ENCODE results near the gene CT45A10. TPM values are rescaled to one million over a fixed set of nuclear protein-coding genes. Genes with fewer than 3 reads are reported as not detected.
A peak's percentile ranks its signal among the peaks of the same experiment; 100 is the strongest.

CT45A10 gene, protein sequence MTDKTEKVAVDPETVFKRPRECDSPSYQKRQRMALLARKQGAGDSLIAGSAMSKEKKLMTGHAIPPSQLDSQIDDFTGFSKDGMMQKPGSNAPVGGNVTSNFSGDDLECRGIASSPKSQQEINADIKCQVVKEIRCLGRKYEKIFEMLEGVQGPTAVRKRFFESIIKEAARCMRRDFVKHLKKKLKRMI
- 0.16 and 0.22 TPM in 2 replicates for polyA plus RNA-seq (2011; rRNA removed)
- not detected in 2 replicates for polyA plus RNA-seq (2012; cell fraction: cytosol; rRNA removed)
- not detected in 2 replicates for polyA plus RNA-seq (2012; cell fraction: nucleus; rRNA removed)
- not detected in 3 replicates for polyA plus RNA-seq (2017; fragmentation: RNase III; extraction: RNeasy Plus Mini Kit Qiagen cat#74134 plus additional on column Dnase treatment)
- not detected in 2 replicates for polyA minus RNA-seq (2011; rRNA and poly(A)+ RNA removed)

- CTCF ChIA-PET: no interaction called here
- TF ChIP-seq, protein P1, sequence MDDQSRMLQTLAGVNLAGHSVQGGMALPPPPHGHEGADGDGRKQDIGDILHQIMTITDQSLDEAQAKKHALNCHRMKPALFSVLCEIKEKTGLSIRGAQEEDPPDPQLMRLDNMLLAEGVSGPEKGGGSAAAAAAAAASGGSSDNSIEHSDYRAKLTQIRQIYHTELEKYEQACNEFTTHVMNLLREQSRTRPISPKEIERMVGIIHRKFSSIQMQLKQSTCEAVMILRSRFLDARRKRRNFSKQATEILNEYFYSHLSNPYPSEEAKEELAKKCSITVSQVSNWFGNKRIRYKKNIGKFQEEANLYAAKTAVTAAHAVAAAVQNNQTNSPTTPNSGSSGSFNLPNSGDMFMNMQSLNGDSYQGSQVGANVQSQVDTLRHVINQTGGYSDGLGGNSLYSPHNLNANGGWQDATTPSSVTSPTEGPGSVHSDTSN (IDR thresholded peaks at IDR 0.05): no peak
- TF ChIP-seq GATA3 (IDR thresholded peaks at IDR 0.05; ENCODE audit: borderline replicate concordance) (no peak), EHMT2 (IDR thresholded peaks at IDR 0.05; ENCODE audit: low read depth) (no peak)
- FAIRE-seq (no peak), ATAC-seq (peak in 1 of 2 experiments; percentile 34; a peak in 1 of 6 replicates), DNase-seq (ENCODE audit: low read depth in 1 of 2, low spot score in 1 of 2) (peak in 1 of 2 experiments; percentile 3)
- no peak within 1 kb of the TSS for H3K4me3 ChIP-seq
- H3K27ac ChIP-seq: no peak within 1 kb of the TSS
- POLR2A ChIA-PET: no interaction called here
- H3K4me1 ChIP-seq: no peaks in the 10 kb centered on the region
- H3K9me3 ChIP-seq: no peaks in the 10 kb centered on the region
- no peak within 1 kb of the TSS for H3K4me2 ChIP-seq
- 66% methylated on average over 16 of the region's 22 CpGs for WGBS (ENCODE audit: missing lambda C conversion rate)
Measured at GRCh38 chrX:135893294-135893817, at the start of gene CT45A10, which contains the start of gene SAGE1. TSS of gene CT45A10 (minus strand) at chrX:135893444. CDS start at chrX:135885344, 8,100 bp downstream. TSS of gene SAGE1 (plus strand) at chrX:135893716. CDS start at chrX:135896243, 2,527 bp downstream.

DNA sequence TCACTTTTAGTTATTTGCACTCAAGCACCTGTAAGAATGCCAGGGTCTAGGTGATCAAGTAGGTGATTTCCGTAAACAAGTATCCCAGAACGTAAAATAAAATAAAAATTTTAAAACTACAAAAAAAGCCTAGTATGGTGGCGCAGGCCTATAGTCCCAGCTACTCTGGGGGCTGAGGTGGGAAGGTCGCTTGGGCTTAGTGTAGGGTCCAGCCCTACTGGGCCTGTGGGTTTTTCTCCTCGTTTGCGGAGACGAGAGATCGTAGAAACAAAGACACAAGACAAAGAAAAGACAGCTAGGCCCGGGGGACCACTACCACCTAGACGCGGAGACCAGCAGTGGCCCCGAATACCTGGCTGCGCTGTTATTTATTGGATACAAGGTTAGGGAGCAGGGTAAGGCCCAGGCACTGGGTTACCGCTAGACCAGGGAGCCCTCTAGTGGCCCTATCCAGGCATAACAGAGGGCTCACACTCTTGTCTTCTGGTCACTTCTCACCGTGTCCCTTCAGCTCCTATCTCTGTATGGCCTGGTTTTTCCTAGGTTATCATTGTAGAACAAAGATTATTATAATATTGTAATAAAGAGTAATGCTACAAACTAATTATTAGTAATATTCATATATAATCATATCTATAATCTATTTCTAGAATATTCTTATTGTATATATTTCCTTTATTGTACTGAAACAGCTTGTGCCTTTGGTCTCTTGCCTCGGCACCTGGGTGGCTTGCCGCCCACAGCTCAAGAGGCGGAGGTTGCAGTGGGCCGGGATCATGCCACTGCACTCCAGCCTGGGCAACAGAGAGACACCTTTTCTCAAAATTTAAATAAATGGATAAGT is 38.6 kb upstream of the CT45A10 start:
- DNase-seq (ENCODE audit: low read depth in 1 of 2, low spot score in 1 of 2) (peak in 1 of 2 experiments; percentile 42), FAIRE-seq (no peak), ATAC-seq (peak; percentile 74 to 95; a peak in 4 of 6 replicates)
- Histone ChIP-seq H3K4me1 (no peaks in the 10 kb centered on the region), H3K27ac (no peak overlapping the region), H3K4me2 (no peak overlapping the region), H3K4me3 (no peak overlapping the region), H3K9me3 (no peaks in the 10 kb centered on the region)
- CTCF ChIA-PET: interaction anchor here (0.9 to 3.4 kb wide), 8 partner anchors 10 to 38 kb away, joined by 3 to 20 read pairs (median 3); no protein-coding TSS in a partner anchor
- POLR2A ChIA-PET: no interaction called here
- 30% methylated on average over 18 of the region's 19 CpGs for WGBS (ENCODE audit: missing lambda C conversion rate)
- no peak for TF ChIP-seq RCOR1 (IDR thresholded peaks at IDR 0.05; ENCODE audit: low read depth, low read length)
- no peak for TF ChIP-seq MAZ (IDR thresholded peaks at IDR 0.05; ENCODE audit: borderline replicate concordance, low read depth, low read length)
- no peak for TF ChIP-seq NFE2L2 (conservative IDR thresholded peaks at IDR 0.05; ENCODE audit: low read length)
- no peak for TF ChIP-seq TFCP2L1 (CRISPR knock-in tag; IDR thresholded peaks at IDR 0.05)
- no peak for TF ChIP-seq POLR2AphosphoS2 (conservative IDR thresholded peaks at IDR 0.05; ENCODE audit: low read length)
- no peak for TF ChIP-seq ESRRA (IDR thresholded peaks at IDR 0.05; ENCODE audit: borderline replicate concordance, low read length)
- TF ChIP-seq, protein P1 (IDR thresholded peaks at IDR 0.05): no peak
- TF ChIP-seq KDM5A (IDR thresholded peaks at IDR 0.05): no peak
- TF ChIP-seq CHD4 (IDR thresholded peaks at IDR 0.05; ENCODE audit: borderline replicate concordance): no peak
- TF ChIP-seq HDAC2 (IDR thresholded peaks at IDR 0.05): no peak
- peak; percentile 31; the same call in 1 of the 3 replicates for TF ChIP-seq SMC3 (IDR thresholded peaks at IDR 0.05)
- no peak for TF ChIP-seq TP53 (CRISPR knock-in tag; IDR thresholded peaks at IDR 0.05)
- TF ChIP-seq RAD21 (conservative IDR thresholded peaks at IDR 0.05 in 1 of 2, IDR thresholded peaks at IDR 0.05 in 1 of 2): peak; percentile 58 to 59
- no peak for TF ChIP-seq E2F6 (IDR thresholded peaks at IDR 0.05; ENCODE audit: borderline replicate concordance, low read depth)
- no peak for TF ChIP-seq HOXA7 (CRISPR knock-in tag; IDR thresholded peaks at IDR 0.05)
- TF ChIP-seq MAFK (IDR thresholded peaks at IDR 0.05; ENCODE audit: partially characterized antibody): no peak
- TF ChIP-seq CTCF (IDR thresholded peaks at IDR 0.05): peak; percentile 46
- no peak for TF ChIP-seq JUN (IDR thresholded peaks at IDR 0.05)
- no peak for TF ChIP-seq GATA3 (IDR thresholded peaks at IDR 0.05; ENCODE audit: borderline replicate concordance)
- TF ChIP-seq MAX (IDR thresholded peaks at IDR 0.05): no peak
- no peak for TF ChIP-seq ATOH8 (CRISPR knock-in tag; IDR thresholded peaks at IDR 0.05; ENCODE audit: low read depth)
- TF ChIP-seq HMGXB4 (CRISPR knock-in tag; IDR thresholded peaks at IDR 0.05; ENCODE audit: borderline replicate concordance): no peak
- no peak for TF ChIP-seq ZC3H11A (IDR thresholded peaks at IDR 0.05)
- no peak for TF ChIP-seq NR3C1 (IDR thresholded peaks at IDR 0.05)
- TF ChIP-seq ZSCAN20 (CRISPR knock-in tag; IDR thresholded peaks at IDR 0.05): no peak
